Lower leg skin (tissue), 3 donors: ENCODE data around the gene RIMS4.

Experiments
- POLR2A ChIP-seq, 2 donors: fragments of 450-650 bp; IDR thresholded peaks; one replicate each; pipeline ENCODE4 v1.6.1; 2016 to 2017; ENCODE audit warnings: antibody characterized with exemption in 2 of 2, mild to moderate bottlenecking in 1 of 2, moderate library complexity in 1 of 2
- TF ChIP-seq, protein P1 (sequence below), 3 donors: fragments of 450-650 bp; IDR thresholded peaks; one replicate each; pipeline ENCODE4 v1.5.1; 2016; ENCODE audit warnings: antibody characterized with exemption in 3 of 3, mild to moderate bottlenecking in 3 of 3, moderate library complexity in 2 of 3

GRCh38 chr20:44771172-44771535 lies 39.2 kb downstream of the RIMS4 start:
- TF ChIP-seq, protein P1, sequence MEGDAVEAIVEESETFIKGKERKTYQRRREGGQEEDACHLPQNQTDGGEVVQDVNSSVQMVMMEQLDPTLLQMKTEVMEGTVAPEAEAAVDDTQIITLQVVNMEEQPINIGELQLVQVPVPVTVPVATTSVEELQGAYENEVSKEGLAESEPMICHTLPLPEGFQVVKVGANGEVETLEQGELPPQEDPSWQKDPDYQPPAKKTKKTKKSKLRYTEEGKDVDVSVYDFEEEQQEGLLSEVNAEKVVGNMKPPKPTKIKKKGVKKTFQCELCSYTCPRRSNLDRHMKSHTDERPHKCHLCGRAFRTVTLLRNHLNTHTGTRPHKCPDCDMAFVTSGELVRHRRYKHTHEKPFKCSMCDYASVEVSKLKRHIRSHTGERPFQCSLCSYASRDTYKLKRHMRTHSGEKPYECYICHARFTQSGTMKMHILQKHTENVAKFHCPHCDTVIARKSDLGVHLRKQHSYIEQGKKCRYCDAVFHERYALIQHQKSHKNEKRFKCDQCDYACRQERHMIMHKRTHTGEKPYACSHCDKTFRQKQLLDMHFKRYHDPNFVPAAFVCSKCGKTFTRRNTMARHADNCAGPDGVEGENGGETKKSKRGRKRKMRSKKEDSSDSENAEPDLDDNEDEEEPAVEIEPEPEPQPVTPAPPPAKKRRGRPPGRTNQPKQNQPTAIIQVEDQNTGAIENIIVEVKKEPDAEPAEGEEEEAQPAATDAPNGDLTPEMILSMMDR (IDR thresholded peaks at IDR 0.05), result no peak
- no peak for TF ChIP-seq POLR2A (IDR thresholded peaks at IDR 0.05)
